RWPE1 (cell line): ENCODE results near the gene MSMB.
A peak's percentile ranks its signal among the peaks of the same experiment; 100 is the strongest.

ENCODE experiments used
- CTCF ChIA-PET: fragments of 350-600 bp; sonication (Branson Sonifier 250); formaldehyde crosslinking; extraction: SDS; loops from one replicate; lab custom pipeline; 2021; lab: Yijun Ruan, JAX
- POLR2A ChIA-PET: fragments of 400-600 bp; formaldehyde crosslinking; extraction: SDS; loops from one replicate; lab custom pipeline; 2020; ENCODE audit warnings: antibody characterized with exemption; ENCODE audit not compliant: low non-redundant PET; lab: Yijun Ruan, JAX
- DNase-seq: peaks from one replicate; pipeline ENCODE4 v3.0.0; 2012; ENCODE audit warnings: low spot score
- H3K27ac ChIP-seq: fragments of 450-650 bp; 2 replicates; pipeline ENCODE4 v1.5.1; 2017
- CTCF ChIP-seq: fragments of 450-650 bp; conservative IDR thresholded peaks from 2 replicates; pipeline ENCODE4 v1.5.1; 2017; ENCODE audit warnings: low read depth, mild to moderate bottlenecking

The MSMB gene

DNA sequence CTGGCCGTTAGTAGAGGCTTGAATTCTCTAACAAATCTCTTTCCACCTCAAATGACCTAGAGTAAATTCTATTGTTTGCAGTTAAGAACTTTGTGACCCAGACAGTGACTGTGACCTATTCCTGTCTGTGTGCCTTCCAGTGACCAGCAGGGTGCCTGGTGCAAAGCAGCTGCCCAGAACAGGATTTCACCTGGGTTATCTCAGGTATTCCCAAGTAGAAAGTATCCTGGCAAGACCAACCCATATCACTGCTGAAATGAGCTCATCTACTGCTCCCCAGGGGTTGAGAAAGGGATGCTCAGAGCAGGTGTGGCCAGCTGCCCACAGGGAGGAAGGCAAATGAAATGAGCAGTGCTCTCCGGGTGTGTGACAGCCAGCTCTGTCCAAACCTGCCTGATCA is 2.1 kb upstream of the MSMB start:
- no peak for TF ChIP-seq CTCF
- H3K27ac ChIP-seq, result no peak overlapping the region
- CTCF ChIA-PET, result no interaction called here
- no peak for DNase-seq
- POLR2A ChIA-PET, result no interaction called here

GRCh38 chr10:46042527-46042926 is 3.5 kb downstream of the MSMB start:
- no peak for TF ChIP-seq CTCF
- POLR2A ChIA-PET, result no interaction called here
- CTCF ChIA-PET, result no interaction called here
- peak; percentile 75 for DNase-seq
- H3K27ac ChIP-seq, result no peak overlapping the region

GRCh38 chr10:46040004-46040403 is 6.1 kb downstream of the MSMB start:
- ChIA-PET POLR2A (no interaction called here), CTCF (interaction anchor here (0.6 kb wide), 1 partner anchor 379 kb away, joined by 4 read pairs; no protein-coding TSS in a partner anchor)
- no peak for TF ChIP-seq CTCF
- no peak for DNase-seq
- H3K27ac ChIP-seq, result no peak overlapping the region

GRCh38 chr10:46037107-46037825 is 8.8 kb downstream of the MSMB start:
- no peak overlapping the region for H3K27ac ChIP-seq
- ChIA-PET POLR2A (no interaction called here), CTCF (interaction anchor here (0.7 kb wide), 1 partner anchor 615 kb away, joined by 4 read pairs; no protein-coding TSS in a partner anchor)
- DNase-seq, result no peak
- no peak for TF ChIP-seq CTCF

DNA sequence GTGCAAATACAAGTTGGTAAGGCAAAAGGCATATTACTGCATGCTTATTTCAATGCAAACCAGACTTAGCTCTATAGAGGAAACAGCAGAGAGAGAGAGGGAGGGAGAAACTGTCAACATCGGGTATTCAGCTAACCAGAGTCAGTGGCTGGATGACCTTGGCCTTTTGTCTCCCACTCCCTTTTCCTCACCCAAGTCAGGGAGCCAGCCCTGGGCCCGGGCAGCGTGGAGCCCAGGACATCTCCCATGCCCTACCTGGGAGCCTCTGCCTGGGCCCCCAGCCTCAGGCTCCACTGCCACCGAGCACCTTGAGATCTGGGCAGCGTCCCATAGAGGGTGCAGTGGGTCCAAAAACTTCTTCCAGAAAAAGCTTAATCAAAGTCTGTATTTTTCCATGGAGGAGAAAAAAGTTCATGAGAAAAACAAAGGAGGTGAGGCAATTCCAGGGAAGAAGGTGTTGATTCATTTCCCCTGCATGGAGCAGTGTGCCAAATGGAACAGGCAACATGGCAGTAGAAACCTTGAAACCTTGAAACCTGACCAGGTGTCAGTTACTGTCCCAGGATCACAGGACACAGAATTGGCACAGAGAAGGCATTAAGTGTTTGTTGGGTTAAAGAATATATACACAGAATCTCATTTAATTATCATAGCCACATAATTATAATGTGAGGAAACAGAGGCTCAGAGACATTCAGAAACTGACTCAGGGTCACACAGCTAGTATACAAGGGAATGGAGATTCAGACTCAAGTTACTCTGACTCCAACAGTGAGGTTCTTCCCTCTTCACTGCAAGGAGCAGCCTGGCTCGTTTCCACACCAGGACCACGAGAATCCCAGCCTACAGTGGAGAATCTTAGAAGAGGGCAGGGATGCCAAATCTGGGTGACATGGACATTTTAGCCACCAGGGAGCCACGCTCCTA is 9.9 kb downstream of the MSMB start:
- ChIA-PET CTCF (interaction anchor here (0.7 kb wide), 1 partner anchor 614 kb away, joined by 4 read pairs; no protein-coding TSS in a partner anchor), POLR2A (no interaction called here)
- TF ChIP-seq CTCF, result no peak
- no peak overlapping the region for H3K27ac ChIP-seq
- DNase-seq, result no peak

DNA sequence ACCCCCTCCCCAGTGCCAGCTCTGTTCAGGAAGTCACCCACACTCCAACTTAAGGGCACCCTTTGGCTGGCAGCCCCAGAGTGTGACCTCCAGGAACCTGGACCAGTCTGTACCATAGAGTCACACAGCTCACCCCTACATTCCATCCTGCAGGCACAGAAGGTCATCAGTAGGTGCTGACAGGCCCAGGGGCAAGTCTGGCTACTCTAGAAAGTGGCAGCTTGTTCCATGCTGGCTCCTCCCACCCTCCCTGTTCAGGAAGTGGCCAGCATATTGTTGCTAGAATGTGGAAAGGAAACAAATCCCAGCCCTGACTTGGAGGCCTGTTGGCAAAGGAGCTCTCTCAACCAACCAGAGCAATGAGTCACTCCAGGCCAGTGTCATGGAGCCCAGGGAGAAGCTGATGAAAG is 12.5 kb downstream of the MSMB start:
- TF ChIP-seq CTCF, result no peak
- CTCF ChIA-PET, result no interaction called here
- DNase-seq, result peak; percentile 39
- POLR2A ChIA-PET, result no interaction called here
- peak overlapping the region; percentile 48 for H3K27ac ChIP-seq
